Ramos (cell line): Measurements from ENCODE around the gene DYNLRB2.

ENCODE experiments used
- in situ Hi-C: fragments of 300-500 bp; cut with MboI; formaldehyde crosslinking; loops from one replicate; pipeline ENCODE4 v1.14.3; 2022; ENCODE audit warnings: low sequenced_read_pairs; ENCODE audit not compliant: unreplicated experiment

Gene DYNLRB2

DNA sequence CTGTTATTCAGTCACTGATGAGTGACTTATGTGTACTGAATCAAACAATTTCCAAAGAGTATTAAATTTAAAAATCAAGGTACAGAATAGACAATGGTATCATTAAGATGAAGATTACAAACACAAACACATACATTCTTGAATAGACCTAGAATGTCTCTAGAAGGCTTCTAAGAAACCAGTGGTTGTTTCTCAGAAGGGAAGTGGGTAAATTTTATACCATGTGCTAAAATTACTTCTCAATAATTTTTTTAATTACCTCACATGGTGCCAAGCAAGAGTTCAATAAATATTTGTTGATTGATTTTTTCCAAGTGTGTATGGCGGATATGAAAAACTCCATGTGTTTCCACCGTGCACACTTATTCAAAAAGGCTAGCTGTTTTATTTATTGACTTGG is 6.4 kb downstream of the DYNLRB2 start:
- in situ Hi-C loops, result no loop called here

DNA sequence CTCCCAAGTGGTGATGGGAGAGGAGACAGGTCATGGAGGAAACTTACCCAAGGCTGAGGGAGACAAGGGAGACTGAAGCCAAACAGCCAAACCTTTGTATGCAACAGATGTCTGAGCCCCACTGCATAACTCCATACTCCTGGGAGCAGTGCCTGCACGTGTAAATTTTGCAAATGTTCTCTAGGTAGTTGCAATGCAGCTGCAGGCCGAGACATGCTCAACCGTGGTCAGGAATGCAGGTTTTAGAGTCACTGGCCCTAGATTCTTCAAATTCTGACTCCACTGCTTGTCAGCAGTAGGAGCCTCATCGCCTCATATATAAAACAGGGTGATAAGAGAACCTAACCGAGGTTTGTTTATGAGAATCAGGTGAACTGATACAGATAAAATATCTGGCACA is 11.5 kb downstream of the DYNLRB2 start:
- in situ Hi-C loops, result no loop called here

DNA sequence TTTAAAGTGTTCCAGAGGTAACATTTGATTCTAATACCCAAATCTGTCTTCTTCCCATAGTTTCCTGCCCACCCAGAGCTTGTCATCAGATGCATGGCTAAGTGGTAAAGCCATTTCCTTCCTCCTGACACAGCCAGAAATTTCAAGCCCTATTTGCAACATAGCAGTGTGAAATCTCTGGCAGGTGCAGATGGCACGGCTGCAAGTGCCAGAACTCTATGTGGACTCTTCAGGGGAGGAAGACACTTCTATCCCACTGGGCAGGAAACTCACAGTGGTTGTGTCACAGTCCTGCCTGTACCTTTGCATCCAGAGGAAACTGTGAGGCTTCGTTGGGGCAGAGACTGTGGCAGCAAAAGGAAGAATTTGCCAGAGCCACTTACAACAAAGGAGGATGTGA is 13.2 kb downstream of the DYNLRB2 start:
- in situ Hi-C loops, result no loop called here

DNA sequence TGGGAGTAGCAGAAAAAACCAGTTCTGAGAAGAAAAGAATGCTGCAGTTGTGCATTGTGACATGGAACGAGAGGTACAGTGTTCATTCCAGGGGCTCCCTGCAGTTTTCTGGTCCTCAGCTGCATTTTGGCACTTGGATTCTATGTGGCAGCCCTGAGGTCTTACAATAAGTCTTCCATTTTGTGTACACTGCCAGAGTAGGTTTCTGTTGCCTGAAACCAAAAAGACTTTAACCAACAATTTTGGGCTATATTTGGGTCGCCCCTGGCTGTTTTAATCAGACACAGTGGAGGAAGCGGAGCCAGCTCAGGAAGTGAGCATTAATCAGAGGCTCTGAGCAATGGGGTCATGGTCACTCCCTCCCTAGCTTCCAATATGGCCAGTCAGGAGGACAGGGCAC is 15.7 kb downstream of the DYNLRB2 start:
- in situ Hi-C loops, result no loop called here

DNA sequence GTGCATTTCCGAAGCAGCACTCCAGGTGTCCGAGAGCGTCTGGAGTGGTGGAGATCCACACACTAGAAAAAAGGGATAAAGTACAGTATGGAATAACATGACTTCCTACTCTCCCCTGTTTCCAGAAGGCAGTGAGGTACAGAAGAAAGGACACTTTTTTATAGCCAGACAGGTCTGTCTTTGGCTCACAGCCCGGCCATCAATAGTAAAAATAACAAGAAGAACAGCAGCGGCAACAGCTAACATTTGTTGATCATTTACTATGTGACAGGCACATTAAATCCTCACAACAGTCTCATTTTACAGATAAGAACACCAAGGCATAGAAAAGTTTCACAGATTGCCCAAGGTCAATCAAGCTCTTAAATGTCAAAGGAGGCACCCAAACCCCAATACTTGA is 16.2 kb downstream of the DYNLRB2 start:
- in situ Hi-C loops, result no loop called here

DNA sequence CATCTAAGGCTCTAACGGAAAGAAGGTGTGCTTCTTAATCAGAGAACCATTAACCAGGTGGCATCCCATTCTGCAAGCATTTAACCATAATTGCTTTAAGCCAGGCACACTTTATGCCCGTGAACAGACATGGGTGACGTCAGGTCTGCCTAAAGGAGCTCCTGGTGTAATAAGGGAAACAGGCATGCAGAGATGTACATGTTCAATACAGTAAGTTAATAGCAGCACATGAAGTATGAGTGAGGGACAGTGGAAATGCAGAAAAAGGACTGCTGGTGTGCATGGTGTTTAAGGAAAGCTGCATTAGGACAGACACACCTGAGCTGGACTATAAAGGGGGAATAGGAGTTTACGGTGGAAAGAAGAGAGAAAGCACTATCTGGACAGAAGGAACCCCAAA is 18.6 kb downstream of the DYNLRB2 start:
- in situ Hi-C loops, result no loop called here

DNA sequence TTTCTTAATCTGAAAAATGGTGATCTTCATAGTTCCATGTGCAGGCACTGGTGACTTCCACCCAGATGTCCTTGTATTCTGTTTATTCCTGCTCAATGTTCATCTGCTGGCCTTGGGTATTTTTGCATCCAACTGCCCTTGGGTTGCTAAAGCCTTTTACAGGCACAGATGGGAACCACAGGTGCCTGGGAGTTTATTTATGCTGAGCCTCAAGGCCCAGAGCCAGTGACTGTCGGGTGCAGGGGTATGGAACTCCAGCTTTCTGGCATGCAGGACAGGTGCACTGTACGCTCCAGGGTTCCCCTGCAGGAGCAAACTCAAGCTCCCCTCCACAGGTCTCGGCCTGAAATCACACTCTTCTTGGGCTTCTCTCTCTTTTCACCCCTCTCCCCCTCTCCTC is 22.3 kb downstream of the DYNLRB2 start:
- in situ Hi-C loops, result no loop called here

DNA sequence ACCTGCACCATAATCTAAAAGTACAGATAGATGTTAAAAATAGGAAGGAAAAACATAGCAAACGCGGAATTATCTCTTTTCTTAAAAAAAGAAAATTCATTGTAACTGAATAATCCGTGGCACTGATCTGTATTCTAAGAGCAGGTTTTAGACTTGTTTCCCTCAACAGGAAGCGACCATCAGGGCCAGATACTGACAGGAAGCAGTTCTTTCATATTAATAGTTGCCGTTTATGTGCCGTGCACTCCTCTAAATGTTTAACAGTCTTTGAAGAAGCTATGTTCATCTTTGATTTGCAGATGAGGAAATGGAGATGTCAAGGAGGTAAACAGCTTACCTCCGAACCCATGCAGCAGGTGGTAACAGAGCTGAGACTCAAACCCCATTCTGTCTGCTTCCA is 23.6 kb downstream of the DYNLRB2 start:
- in situ Hi-C loops, result no loop called here

DNA sequence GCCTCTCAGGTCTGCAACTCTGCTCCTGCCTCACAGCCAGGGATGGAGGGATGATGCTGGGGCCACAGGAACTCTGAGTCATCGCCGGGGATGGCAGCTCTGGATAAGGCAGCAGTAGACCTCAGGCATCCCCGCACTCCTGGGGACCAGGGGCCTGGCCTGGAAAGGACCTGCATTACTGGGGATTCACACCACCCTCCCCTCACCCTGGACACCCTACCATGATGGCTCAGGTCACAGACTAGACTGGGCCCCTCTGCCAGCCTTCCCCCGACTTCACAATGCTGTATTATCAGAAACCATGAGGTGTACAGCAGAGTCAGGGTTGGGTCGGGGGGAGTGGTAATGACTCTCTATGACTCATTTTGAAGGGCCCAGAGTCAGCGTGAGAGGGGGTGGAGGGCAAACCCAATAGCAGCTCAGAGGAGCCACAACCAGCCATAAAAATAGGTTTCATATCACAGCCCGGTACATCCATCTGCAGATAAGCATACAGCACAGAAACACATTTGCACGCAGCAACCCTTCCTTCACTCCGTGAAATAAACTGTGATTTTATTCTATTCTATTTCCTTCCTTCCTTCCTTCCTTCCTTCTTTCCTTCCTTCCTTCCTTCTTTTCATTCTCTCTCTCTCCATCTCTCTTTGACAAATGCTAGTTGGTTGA is 28.8 kb downstream of the DYNLRB2 start:
- in situ Hi-C loops, result no loop called here

DNA sequence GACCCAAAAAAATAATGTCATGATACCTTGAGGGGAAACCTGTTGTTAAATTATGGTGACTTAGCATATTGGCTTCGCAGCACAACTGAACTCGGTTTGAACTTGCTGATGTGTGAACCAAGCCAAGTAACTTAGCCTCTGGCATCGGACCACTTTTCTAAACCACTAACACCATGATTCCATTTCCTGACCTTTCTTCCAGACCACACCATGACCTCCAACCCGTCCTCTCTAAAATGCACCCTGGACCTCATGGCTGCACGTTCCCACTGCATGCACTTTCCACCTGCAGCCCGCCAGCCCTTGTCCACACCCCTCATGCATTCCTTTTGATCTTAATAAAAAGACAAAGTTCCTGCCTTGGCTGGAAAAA is 29.3 kb downstream of the DYNLRB2 start:
- in situ Hi-C loops, result no loop called here

DNA sequence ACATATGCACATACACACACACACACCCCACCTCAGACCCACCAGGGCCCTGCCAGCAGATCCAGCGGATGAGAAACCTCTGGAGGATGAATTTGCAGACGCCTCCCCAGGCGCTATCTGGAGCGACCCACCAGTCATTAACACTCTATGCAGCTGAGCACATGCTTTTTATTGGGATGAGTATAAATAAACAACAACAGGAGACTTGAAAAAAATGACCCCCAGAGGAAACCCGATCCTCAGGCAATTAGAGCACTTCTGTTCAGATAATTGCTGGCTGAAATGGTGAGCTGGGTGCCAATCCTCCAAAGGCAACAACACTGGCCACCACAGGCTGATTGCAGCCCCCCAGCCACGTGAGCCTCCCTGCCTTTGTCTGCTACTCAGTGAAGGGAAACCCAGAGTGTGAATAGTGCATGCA is 32.9 kb downstream of the DYNLRB2 start:
- in situ Hi-C loops, result no loop called here

DNA sequence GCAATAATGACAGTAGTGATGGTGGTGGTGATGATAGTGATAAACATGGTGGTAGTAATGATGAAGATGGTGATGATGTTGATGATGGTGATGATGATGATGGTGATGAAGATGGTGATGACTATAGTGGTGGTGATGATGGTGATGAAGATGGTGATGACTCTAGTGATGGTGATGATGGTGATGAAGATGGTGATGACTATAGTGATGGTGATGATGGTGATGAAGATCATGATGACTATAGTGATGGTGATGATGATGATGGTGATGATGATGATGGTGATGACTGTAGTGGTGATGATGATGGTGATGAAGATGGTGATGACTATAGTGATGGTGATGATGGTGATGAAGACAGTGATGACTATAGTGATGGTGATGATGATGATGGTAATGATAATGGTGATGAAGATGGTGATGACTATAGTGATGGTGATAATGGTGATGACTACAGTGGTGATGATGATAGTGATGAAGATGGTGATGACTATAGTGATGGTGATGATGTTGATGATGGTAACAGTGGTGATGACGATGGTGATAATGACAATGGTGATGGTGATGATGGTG is 35.6 kb downstream of the DYNLRB2 start:
- in situ Hi-C loops, result no loop called here

DNA sequence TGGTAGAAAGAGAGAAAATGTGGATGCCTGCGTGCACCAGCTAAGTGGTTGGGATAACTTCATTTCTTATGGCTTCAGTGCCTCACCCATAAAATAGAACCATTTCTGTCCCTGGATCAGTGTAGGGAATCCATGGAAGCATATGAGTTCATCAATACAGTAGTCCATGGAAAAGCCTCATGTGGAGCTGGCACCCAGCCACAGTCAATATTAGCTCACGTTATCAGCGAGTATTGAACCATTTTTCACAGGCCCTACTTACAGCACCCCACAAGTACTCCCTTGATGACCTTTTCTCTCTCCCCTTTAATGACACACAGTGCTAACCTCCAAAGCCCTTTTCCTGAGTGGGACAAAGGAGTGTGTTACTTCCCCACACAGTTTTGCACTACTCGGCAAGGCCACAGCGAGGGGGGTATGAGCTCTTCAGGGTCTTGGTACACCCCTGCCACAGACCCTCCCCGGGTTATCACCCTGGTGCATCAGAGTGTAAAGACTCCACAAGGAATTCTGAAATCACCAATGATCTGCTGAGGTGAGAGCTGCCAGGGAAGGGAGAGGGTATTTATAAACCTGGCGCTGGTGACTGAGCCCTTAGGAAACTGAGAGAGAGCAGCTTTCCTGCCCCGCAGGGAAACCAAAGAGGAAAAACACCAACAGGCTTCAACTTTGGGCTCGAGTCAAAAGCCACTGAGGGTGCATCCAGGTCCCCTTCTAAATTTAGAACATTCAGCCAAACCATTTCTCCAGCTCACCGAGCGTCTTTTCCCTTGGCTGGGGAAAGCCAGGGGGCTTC is 36.9 kb downstream of the DYNLRB2 start:
- in situ Hi-C loops, result no loop called here

DNA sequence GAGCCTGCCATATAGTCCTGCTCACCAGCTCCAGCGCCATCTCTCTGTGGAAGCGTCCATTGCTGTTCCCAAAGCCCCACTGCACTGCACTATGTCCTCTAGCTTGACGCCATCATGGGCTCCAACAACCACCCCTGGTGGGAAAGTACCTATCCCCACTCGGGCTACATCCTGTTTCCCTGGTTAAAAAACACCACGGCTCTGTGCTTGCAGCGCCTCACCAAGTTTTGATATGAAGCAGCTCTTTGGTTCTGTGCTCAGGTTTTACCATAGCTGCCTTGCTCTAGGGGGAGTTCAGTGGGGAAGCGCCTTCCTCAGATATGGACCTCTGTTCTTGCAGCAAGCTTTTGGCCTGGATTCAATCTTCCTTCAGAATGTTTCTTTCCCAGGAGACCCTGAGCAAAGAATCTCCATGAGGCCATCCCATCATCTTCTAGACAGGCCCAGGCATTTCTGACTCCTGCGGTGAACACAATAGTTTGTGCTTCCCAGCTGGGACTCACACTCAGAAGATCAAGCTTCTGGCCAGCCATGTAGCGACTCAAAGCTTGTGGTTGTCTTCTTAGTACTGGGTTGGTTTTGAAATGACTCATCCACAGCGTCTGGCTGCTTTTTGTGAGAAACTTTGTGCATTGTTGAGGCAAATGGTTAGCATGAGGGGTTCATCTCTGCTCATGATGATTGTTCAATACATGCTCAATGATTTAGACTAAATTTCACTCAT is 39.5 kb downstream of the DYNLRB2 start:
- in situ Hi-C loops, result no loop called here

DNA sequence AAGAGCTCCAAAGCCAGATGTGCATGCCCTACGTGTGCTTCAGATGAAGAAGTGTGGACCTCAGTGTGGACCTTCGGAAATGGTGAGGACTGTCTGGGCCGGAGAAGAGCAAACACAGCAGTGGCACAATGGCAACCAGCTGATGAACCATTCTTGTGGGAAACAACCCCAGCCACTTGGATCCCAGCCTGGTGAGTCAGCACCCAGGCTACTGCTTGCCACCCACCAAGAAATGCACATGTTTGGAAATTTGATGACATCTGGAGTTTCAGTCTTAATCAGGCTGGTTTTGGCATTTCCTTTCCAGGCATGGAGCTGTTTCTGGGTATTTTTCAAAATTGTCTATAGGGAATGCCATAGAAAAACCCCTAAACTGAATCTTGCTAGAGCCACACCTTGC is 42.7 kb downstream of the DYNLRB2 start:
- in situ Hi-C loops, result no loop called here

DNA sequence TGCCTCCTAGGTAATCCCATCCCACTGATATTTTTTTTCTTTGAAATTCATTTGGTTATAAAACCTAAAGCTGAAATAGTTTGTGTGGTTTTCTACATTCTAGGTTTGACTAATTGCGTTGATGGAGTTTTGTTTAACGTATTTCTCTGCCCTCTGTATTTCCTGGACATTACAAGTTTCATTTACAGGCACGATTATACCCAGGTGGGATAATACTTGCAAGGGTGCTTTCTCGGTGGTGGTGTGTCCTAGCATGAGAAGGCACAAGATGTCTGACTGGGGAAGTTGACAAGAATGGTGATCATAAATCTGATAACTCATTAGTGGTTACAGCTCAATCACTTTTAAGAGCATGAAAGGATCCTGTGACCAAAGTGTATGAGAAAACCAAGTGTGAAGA is 45.0 kb downstream of the DYNLRB2 start:
- in situ Hi-C loops, result no loop called here

DNA sequence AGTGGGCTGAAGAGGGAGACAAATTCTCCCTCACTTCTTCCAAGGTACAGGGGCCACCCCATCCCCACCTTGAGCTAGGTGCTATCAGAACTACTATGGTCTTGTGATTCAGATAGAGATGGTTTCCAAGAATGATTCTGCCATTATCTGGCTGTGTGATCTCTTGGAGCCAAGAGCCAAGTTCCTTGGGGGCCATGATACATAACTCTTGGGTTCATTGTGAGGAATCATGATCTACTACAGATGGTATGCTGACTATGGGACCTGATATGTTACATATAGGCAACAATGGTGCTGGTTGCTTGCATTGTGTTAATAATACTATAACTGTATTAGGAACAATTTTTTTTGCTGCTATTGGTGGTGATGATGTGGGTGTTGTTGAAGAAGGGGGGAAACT is 45.7 kb downstream of the DYNLRB2 start:
- in situ Hi-C loops, result no loop called here

DNA sequence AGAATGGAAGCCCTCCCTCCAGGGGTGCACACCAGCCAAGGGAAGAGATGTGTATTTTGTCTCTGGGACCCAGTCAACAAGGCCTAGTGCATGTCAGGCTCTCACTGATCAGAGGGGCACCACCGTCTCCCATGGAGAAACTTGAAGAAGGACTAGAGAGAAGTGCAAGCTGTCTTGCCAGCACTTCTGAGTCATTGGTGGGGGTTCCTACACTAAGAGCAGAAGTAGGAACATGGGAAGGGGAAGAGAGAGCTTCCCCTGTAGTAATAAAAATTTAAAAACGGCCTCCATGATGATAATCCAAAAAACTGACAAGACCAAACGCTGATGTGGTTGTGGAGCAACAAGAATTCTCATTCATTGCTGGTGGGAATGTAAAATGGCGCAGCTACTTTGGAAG is 46.3 kb downstream of the DYNLRB2 start:
- in situ Hi-C loops, result no loop called here

DNA sequence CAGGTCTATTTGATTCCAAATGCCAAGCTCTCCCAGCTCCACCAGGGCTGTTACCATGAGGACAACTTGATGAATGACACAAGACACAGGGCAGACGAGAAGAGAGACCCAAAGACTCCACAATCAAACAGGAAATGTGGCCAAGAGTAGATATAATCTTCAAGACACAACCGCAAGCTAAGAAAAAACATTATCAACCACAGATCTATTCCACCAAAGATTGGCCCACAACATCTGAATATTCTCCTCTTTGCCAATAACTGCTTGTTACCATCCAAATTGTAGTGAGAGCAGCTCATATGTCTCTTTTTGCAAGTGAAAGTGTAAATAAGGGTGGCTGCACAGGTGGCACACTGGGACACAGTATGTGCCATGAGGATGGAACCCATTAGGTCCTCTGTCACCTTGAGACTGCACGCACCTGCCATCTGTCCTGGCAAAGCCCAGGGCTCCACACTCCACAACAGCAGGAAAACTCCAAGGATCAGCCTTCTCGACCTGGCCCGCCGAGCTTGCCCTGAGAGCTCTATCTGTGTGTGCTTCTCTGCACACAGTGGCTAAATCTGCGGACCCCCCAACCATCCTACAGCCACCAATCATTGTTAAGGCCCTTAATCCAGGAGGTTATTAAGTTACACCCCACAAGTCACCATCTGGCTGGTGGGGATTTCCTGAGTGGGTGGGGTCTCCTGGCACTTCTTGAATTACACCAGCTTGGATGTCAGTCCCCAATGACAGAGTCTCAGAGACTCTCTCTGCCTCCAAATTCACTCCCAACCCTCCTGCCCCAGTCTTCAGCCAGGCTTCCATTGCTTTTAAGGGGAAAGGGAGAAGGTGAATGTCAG is 50.5 kb downstream of the DYNLRB2 start:
- in situ Hi-C loops, result no loop called here

DNA sequence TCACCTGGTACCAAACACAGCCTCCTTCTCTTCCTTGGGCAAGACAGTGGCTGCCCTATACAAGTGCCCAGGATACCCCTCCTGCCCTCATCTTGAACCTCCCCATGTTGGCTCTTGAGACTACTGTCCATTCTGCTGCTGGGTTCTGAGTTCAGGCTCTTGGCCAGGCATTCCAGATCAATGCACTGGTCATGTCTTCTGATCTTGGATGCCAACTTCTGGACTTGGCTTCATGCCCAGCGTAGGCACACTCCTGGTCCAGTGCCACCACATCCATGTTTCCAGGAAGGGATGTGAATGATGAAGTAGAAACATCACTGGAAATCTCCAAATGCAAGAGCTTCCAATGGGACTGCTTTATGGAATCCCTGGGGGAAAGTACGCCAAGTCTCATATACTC is 51.5 kb downstream of the DYNLRB2 start:
- in situ Hi-C loops, result no loop called here
